ENCODE data around the gene DLG2.

DLG2 gene

DNA sequence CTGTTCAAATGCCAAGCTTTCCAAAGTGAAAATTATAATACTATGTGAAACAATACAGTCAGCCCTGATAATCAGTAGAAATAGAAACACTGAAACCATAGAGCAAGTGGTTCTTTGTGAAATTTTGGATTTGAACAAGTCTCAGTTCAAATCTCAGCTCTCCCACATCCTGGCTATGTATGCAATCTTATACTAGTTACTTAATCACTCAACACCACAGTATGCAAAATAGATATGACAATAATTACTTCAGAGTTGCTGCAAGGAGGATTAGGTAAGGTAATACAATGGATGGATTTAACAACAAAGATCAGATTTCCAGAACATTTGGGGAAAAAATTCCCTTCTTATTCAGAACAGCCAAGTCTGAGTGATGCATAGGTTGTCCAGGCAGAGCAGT lies 1489.2 kb downstream of the DLG2 start:
- DNase-seq, result no peak

DNA sequence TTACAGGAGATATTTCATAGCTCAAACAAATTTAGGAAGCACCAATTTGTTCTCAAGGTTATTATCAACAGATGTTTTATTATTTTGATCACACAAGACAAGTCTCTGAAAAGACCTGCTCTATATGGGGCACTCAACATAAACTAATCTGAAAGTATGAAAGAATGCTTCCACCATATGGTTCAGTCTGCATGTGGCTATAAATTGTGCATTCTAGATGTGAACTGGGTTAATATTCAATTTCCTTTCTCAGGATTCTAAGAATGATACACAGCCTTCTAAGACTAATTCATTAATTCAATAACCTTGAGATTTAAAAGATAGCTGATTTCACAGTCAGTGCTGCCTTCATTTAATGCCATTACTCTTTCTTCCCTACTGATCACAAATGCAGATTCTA lies 1489.6 kb downstream of the DLG2 start:
- DNase-seq, result no peak

DNA sequence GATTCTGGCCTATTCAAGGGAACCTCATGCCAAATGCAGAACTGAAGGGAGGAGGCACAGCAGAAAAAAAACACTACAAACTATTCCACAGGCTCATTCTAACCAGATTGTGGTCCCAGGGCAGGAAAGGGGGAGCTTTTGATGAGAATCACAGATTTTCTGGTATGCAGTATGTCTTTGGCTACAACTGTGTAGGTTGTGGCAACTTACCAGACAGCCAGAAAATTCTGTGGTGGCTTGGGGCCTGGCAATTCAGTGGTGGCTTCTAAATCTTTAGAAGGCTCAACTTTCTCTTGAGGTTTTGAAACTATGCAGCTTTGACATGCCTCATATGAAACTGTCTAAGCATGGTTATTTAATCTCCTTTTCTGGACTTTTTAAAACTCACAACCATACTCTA lies 1490.2 kb downstream of the DLG2 start:
- DNase-seq, result no peak

DNA sequence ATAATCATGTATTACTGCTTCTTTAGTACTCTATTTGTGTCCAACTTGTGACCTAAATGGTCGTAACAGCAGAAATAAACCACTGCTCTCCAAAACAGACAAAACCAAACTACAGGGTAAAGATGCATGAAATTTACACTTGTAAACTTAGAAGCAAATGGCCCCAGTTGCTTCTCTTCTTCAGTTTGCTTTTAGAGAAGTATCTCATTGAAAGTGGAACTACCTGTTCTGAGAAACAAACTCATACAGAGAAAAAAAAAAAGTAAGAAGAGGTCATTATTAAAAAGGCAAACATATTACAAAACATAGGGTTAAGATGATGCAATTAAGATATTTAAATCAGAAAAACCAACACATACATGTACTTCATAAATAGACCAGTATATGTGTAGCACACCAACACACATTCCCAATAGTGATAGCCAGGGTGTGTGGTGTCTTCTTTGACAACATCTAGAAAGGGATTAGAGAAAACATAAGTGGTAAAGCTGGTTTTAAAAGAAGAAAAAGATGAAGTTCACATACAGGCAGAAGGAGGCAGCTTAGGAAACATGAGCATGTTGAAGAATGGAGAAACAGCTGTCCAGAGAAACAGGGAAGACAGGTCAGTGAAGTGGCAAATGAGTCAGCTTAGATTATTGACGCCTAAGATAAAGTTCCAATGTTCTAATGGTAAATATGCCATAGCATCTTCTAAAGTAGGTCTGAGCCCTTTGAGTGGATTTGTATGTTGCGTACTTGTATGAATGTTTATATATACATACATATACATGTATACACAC lies 1496.3 kb downstream of the DLG2 start:
- DNase-seq, result peak; percentile 0

DNA sequence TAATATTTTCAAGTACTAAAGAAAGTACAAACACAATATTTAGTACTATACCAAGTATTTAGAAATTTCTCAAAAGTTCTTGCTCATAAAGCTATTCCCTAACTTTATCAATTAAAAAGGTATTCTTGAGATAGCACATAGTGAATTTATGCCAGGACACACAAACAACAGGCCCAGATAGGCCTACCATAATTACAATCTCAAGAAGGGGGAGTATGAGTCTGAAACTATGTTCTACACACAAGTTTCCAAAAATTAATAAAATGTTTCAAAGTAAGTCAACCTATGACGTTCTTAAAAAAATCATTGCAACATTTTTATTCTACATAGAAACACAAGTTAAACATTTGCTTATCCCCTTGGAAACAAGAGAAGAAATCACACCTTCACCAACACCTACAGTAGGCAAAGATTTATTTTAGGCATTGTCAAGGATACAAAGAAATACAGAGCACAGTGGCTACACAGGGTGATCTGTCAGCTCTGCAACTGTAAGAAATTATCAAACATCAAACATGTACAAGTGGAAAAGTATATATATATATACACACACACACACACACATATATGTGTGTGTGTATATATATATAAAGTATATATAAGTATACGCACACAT lies 1497.1 kb downstream of the DLG2 start:
- DNase-seq, result no peak

DNA sequence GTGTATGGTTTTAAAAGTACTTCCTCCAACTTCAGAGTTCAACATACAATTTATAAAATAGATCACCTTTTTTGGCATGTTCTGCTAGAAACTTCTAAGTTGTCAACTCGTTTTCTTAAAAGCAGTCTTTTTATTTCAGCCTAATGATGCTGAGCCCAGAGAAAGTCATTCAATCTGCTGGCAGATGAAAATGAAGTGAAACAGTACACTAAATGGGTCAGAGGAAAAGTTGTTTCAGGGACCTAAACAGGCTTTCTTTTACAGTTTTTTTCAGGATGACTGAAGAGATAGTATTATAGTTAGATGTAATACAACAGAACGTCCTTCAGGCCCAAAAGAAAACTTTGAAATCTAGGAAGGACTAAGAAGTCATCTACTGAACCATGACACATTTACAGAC lies 1498.3 kb downstream of the DLG2 start:
- DNase-seq, result no peak

DNA sequence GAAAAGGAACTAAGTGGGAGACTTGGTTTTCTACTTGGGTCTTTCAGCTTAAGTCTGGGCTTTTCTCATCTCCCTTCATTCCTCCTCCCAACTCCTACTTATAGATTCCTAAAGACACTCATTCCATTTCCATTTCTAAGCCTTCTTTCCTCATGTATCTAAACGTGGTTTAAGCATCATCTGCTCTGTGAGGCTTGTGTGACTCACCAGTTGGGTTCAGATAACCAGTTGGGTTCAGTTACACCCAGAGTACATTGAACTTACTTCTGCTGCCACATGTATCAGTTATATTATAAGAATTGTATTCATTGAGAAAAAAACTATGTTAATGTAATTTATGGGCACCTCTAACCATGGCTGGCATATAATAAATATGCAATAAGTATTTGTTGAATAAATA lies 1509.8 kb downstream of the DLG2 start:
- no peak for DNase-seq

DNA sequence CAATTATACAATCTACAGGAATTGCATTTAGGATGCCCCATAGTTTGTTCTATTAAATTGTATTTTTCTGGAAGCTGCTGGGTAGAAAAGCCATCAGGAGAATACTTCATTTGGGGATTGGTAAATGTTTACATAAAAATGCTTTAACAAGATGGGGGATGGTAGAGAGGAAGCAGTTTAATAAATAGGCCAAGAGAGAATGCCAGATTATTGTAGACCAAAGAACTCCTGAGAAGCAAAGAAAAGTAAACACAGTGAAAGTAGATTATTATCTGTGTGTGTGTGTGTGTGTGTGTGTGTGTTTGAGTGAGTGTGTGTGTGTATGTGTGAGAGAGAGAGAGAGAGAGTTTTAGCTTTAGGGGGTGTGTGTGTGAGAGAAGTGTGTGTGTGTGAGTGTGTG lies 1520.6 kb downstream of the DLG2 start:
- no peak for DNase-seq

DNA sequence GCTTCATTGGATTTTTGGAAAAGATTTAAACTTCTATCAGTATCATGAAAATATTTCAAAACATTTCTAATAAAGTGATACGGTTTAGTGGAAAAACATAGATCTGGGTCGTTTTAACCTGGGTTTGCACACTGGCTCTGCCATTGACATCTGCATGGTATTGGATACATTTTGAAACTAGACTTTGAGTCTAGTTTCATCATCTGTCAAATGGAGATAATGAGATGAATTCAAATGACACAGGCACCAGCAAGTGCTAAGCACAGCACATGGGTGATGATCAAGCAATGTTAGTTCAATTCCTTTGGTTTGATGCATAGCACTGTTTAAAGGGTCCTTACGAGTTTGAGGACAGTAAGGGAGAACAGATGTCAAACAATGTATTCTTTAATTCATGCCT lies 1522.0 kb downstream of the DLG2 start:
- DNase-seq, result no peak

DNA sequence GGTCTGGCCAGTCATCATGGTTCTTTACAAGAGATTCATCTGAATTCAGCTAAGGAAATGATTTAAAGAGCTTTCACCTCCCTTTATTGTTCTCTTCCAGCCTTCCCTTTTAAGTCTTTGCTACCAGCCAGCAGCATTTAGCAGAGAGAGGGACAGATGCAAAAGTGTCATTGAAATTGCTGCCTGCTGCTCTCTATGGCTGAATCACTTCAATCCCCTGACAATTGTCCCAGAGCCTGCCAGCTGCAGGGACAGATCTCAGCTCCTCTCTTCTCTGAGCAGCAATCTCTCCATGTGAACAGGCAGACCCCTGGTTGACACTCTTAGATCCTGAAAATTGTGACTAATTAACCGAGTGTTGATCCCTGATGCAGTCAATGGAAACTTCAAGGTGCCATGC lies 1524.0 kb downstream of the DLG2 start:
- DNase-seq, result no peak

DNA sequence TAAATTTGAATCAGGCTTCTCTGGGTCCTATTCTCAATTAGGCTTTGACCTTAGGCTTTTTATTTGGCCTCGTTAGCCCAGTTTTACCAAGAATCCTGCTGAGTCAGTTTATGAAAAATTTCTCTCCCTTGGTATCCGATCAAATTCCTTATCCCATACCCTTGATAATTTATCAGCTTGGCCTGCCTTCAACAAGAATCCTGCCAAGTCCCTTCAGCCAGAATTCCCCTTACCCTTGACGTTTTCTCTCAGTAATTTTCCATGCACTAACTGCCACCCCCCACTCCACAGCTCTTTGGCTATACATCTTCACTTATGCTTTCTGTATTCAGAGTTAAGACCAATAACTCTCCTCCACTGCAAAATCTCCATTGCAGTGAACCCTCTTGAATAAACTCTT lies 1530.0 kb downstream of the DLG2 start:
- DNase-seq, result no peak

DNA sequence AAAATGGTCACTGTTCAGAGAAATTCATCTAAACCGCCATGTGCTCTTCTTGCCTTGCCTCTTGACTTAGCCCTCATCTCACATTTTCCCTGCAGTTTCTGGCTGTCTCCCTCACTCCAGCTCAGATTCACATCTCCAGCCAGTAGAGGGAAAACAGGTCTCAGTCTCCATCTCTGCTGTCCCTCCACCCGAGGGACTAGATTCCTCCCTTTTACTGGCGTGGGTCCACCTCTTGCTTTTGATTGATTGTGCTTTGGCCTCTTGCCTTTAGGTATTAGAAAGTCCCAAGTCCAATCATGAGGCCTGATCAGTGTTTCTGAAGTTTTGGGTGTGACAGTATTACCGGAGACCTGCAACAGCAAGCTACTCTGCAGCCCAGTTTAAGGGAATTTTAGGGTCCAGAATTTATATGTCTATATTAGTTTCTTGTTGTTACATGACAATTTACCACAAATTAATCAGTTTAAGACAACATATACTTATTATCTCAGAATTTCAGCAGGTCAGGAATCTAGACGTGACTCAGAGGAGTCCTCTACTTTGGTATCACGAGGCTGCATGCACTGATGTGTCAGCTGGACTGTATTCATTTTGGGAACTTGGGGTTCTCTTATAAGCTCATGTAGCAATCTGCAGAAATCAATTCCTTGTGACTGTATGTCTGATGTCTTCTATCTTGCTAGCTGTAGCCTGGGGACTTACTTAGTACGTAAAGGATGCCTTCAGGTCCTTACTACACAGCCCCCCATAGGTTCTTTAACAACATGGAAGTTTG lies 1535.7 kb downstream of the DLG2 start:
- DNase-seq, result no peak

DNA sequence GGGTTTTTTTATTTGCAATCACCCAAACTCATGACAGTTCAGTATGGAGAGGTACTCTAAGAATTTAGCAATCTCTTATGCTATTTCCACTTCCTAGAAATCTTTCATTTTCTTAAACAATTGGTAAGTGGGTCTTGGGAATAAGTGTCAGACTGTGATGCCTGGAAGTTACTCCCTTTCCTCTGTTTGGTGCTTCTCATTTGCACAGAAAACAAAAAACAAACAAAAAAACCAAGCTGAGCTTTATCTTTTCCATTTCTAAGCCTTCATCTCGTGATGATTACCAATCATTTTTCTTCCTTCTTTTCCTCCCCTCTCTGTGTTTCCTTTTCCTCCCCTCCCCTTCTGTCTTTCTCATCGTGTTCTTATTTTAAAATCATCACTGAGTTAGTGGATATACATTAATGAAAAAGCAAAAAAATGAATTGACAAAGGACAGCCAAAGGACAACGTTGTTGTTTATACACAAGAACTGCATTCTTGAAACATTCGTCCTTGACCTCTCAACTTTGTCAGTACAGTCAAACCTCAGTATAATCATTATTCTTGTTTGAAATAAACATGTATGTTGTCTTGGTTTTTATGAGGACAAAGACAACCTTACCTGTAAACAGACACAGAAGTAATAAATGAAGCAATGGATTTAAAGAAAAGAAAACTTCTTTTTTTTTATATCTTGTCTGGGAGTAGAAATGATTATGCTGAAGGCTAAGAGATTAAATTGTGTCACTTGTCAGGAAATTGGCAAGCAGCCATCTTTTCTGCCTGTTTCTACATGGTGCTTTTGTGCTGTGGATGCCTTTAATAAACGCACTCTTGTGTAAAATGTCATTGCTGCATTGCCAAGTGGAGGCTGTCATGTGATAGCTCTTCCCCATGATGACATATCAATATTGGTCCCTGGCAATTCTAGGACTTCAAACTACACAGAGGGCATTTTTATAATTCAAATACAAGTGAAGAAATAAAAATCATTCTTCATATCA lies 1537.8 kb downstream of the DLG2 start:
- DNase-seq, result no peak

DNA sequence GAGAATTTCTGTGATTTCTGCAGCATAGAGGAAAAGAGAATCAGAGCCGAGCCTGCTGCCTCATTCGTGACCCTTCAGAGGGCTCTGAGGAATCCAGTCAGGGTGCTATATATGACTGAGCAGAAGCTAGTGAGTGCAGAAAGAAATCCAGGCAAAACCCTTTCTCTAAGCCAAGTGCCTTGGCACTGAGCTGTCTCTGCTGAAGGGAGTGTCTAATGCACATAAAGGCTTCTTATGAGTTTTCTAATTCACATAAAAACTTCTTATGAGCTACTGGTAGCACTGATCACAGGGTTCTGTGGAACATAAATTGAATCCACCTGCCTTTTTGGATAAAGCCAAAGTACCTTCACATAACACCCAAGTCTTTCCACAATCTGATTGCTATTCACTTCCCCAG lies 1555.3 kb downstream of the DLG2 start:
- DNase-seq, result no peak

DNA sequence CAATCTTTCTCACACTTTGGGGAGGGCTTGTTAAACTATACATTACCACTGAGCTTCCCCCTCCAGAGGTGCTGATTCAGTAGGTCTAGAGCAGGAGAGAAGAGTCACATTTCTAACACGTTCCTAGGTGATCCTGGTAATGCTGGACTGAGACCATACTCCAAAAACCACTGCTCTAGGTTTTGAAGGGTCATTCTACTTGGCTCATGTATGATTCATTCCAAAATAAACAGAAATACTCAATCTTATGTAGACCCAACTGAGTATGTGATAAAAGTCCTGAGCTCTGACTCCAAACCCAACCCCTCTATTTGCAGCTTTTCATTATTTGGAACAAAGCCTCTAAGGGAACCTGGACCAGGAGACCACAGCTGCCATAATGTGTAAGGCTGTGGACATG lies 1558.1 kb downstream of the DLG2 start:
- no peak for DNase-seq

DNA sequence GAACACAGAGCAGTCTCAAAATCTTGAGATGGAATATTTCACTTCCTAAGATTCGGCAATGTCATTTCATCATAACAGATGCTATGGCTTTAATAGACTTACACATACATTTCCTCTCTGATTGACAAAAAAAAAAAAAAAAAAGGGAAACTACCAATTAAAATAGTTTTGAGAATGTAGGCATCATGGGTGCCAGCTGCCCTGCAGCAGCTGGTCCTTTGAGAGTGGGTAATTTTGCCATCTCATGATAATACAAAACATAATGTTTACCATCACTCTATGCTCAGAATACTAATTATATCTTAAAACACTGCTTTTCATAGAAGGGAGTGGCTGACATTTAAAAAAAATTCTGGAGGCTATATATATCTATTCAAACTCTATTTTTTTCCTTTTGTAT lies 1565.4 kb downstream of the DLG2 start:
- no peak for DNase-seq

DNA sequence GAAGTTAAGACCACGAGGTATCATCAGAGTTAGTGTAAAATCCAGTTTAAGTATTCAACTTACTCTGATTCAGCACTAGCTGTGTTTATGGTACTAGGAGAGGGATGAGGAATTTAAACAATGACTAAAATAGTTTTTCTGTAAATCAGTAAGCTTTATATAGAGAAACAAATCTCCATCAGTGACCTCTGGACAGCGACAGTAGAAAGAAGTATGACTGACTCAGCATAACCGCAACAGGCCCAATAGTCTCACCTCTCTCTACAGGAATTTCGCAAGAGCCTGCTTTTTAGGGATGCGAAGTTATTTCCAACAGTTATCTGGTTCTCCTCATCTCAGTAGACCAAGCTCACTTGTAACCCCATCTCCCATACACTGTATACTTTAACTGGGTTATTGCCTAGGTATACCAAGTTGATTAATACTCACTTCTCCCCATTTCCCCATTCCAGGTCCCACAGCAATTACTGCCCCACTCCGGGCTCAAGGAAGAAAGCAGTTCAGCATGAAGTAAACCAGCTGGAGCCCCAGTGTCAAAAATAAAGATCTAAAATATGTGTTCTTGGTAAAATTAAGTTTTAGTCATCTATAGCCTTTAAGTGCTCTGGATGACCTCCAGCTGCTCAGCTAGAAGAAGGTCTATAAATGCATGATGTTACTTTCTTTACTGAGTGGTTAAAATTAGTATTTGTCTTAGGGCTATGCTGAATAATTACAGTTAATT lies 1570.3 kb downstream of the DLG2 start:
- no peak for DNase-seq

DNA sequence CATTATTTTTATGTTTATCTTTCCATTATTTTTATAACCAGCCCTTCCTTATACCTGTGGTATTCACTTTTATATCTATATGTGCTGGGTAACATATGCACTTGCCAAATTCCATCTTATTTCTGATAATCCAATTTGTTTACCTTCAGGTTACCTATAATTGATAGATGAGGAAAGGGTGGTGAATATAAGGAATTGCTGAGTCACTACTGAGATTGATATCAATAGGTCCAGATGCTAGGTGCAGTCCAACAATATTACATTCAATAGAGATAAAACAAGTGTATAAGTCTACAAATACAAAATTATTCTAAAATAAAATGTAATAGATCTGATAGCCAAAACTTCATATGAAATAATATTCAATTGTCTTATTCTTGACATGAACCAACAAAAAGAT lies 1582.0 kb downstream of the DLG2 start:
- DNase-seq, result no peak

DNA sequence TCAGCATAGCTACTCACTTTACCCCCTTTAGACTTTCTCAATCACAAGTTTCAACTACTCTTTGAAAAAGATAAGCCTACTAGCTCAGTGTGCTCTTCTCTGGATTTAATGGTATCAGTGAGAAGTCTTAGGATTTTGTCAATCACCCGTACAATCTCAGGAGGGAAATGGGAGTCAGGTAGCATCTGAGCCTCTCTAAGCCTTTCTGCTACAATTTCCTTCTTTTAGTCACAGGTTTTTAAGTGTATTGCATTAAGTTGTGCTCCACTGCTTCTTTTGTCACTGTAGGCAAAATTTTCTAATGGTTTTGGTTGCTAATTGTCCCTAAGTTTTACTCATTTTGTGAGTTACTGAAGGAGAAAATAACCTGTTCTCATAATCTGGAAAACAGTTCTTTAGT lies 1582.4 kb downstream of the DLG2 start:
- DNase-seq, result no peak

DNA sequence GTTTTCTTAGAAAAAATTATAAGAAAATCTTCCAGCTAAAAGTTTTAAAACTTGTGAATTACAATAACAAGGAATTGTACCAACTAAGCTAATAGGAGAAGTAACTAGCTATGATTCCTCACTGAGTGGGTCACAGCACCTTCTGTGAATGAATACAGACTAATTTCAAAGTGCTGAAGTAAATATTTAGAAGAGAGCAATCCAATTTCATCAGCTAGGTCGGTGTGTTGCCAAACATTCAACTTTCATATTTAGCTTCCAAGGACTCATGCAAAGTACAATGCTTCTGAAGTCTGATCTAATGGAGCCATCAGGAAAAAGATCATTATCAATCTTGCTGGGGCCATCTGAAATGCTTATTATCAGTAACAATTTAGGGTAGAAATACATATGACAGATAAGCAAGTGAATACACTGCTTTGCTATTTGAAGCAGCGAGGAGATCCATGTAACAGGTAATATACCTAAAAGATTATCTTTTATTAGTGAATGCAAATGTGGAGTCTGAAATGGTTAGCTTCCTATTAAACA lies 1590.4 kb downstream of the DLG2 start:
- DNase-seq, result no peak

DNA sequence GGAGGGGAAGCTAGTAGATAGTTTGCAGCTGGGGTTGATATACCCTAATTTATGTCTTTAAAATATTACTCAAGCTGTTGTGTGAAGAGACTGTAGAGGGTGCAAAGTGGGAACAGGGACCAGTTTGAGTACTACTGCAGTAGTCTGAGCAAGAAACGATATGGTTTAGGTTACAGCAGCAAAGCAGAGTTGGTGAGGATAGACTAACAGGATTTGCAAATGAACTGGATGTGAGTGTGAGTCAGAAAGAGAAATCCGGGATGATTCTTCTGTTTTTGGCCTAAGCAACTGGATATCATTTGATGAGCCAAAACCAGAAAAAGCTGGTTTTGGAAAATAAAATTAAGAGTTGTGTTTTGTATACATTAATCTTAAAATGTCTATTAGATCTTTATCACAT lies 1591.5 kb downstream of the DLG2 start:
- DNase-seq, result no peak

DNA sequence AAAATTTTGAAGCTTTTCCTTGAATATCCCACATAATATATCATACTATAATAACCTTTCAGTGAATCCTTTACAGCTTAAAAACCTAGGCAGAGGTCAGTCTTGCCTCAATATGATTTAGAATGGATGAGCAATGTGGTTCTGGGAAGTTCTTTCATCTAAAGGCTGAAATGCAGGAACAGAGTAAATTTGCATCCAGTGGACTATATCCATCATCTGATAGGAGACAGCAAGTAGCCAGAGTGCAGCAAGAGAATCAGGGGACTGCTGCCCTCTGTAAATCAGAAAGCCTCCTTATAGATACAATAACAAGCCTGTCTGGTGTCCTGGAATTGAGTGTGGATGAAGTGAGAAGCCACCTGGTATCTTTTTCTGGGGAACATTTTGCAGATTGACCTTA lies 1592.7 kb downstream of the DLG2 start:
- no peak for DNase-seq

Measured in MV-4-11 (cell line).